Coronary artery (tissue), 2 donors: Measurements from ENCODE around the gene PRTN3.
A peak's percentile ranks its signal among the peaks of the same experiment; 100 is the strongest.
"Not testable (repeated sequence)": the region's sequence is repeated elsewhere in the genome, so short reads cannot be mapped to it uniquely, and the experiment has no call there.

Experiments used
- DNase-seq: peaks from one replicate; pipeline ENCODE4 v3.0.0-alpha.2; 2017; ENCODE audit warnings: low spot score
- H3K27ac ChIP-seq, 2 donors: fragments of 200-600 bp; sonication (generic); one replicate each; pipeline ENCODE4 v1.5.1; 2016 to 2019
- H3K4me3 ChIP-seq: fragments of 200-600 bp; sonication (generic); 2 replicates; pipeline ENCODE4 v1.5.1; 2016; ENCODE audit warnings: mild to moderate bottlenecking, moderate library complexity
- CTCF ChIP-seq: fragments of 200-600 bp; sonication (generic); IDR thresholded peaks from one replicate; pipeline ENCODE4 v1.5.1; 2019; ENCODE audit warnings: antibody characterized with exemption

Gene PRTN3

GRCh38 chr19:829129-829758 lies 11.6 kb upstream of the PRTN3 start:
- TF ChIP-seq CTCF: no peak
- no peak for DNase-seq
- Histone ChIP-seq H3K4me3 (no peak overlapping the region), H3K27ac (no peak overlapping the region)

- no peak for TF ChIP-seq CTCF
- no peak for DNase-seq
- H3K4me3 ChIP-seq: no peak overlapping the region
- no peak overlapping the region for H3K27ac ChIP-seq
Measured at GRCh38 chr19:831407-832369, 9.1 kb upstream of the PRTN3 start.

GRCh38 chr19:834216-834615 lies 6.6 kb upstream of the PRTN3 start:
- DNase-seq: no peak
- Histone ChIP-seq H3K4me3 (no peak overlapping the region), H3K27ac (no peak overlapping the region)
- TF ChIP-seq CTCF: no peak

- no peak for TF ChIP-seq CTCF
- no peak overlapping the region for H3K27ac ChIP-seq
Measured at GRCh38 chr19:835210-835810, 5.5 kb upstream of the PRTN3 start.

GRCh38 chr19:842802-843179 lies 2.0 kb downstream of the PRTN3 start:
- DNase-seq, H3K4me3 ChIP-seq: not testable (repeated sequence)

More at GRCh38 chr19:835210-835810, 5.5 kb upstream of the PRTN3 start:
- no peak for DNase-seq
- no peak overlapping the region for H3K4me3 ChIP-seq

GRCh38 chr19:843180-843835 lies 2.5 kb downstream of the PRTN3 start:
- Histone ChIP-seq H3K4me3 (peak overlapping the region; percentile 58), H3K27ac (no peak overlapping the region)
- DNase-seq: peak; percentile 68
- no peak for TF ChIP-seq CTCF

More at GRCh38 chr19:842802-843179, 2.0 kb downstream of the PRTN3 start:
- H3K27ac ChIP-seq: not testable (repeated sequence)
